GM21717 (cell line): Measurements from ENCODE around the gene DPH7.
"Not testable (repeated sequence)": the region's sequence is repeated elsewhere in the genome, so short reads cannot be mapped to it uniquely, and the experiment has no call there.

Experiments used
- ATAC-seq: cut with Tn5 transposase; IDR thresholded peaks from one replicate; pipeline ENCODE4 v1.9.1; 2021; ENCODE audit warnings: mild to moderate bottlenecking, moderate library complexity; ENCODE audit not compliant: unreplicated experiment

Gene DPH7

GRCh38 chr9:137550958-137551263 lies 27.8 kb downstream of the DPH7 start:
- ATAC-seq: not testable (repeated sequence)

DNA sequence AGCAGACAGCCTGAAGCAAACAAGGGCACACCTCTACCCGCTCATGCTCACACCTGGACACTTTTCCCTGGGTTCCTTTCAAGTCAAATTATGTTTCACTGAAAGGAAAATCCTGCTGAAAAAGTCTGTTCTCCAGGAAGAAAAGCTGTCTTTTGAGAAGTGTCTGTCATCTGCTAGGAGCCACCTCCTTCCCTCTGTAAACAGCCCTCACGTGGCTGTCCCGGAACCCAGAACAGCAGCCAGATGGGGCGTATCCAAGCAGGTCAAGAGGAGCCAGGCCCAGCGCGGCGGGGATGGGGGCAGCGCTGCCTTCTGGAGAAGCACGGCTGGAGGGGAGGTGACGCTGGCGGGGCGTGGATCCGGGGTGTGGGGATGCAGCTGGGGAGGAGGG lies 28.5 kb downstream of the DPH7 start, which contains the start of gene PNPLA7:
Gene PNPLA7, minus strand, starts transcription at position 172 of the 391 bp plus-strand sequence. CDS start 205 bp downstream, outside the sequence.
- ATAC-seq: no peak

GRCh38 chr9:137547687-137548543 lies 30.8 kb downstream of the DPH7 start:
- no peak for ATAC-seq

DNA sequence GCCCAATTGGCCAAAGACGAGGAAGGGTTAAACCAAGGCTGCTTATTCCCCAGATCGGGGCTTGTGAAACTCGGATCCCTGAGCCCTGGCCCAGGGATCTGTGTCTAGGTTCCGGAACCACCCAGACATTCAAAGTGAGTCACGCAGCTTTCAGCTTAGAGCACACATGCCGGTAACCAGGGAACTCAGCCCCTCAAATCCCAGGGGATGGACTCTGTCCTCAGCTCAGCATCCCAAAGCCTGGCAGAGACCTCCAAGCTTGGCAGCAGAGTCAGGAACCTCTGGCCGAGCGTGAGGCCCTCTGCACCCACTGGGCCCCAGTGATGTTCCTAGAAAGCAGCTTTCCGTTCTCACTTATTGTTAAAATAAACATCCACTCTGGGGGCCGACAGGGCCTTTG lies 33.6 kb downstream of the DPH7 start:
- no peak for ATAC-seq

DNA sequence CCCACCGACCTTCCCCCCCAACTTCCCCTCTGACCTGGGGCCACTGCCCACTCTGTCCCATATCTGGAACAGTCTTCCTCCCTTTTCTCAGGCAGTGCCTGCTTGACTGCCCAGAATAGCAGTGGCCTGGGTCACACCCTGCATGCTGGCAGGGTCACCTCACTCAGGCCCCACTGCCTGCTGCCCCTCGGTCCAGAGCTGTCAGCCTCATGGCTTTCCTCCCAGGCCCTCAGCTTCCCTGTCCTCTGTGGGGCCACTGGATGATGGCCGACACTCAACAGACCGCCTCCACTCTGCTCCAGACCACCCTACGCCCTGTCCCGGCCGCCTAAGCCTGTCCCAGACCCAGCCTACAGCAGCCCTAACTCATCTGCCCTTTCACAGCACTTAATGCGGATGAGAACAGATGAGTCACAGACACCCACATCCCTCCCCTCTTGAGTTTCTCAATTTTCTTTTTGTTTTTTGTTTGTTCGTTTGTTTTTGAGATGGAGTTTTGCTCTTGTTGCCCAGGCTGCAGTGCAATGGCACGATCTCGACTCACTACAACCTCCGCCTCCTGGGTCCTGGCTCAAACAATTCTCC lies 34.5 kb downstream of the DPH7 start:
- no peak for ATAC-seq

DNA sequence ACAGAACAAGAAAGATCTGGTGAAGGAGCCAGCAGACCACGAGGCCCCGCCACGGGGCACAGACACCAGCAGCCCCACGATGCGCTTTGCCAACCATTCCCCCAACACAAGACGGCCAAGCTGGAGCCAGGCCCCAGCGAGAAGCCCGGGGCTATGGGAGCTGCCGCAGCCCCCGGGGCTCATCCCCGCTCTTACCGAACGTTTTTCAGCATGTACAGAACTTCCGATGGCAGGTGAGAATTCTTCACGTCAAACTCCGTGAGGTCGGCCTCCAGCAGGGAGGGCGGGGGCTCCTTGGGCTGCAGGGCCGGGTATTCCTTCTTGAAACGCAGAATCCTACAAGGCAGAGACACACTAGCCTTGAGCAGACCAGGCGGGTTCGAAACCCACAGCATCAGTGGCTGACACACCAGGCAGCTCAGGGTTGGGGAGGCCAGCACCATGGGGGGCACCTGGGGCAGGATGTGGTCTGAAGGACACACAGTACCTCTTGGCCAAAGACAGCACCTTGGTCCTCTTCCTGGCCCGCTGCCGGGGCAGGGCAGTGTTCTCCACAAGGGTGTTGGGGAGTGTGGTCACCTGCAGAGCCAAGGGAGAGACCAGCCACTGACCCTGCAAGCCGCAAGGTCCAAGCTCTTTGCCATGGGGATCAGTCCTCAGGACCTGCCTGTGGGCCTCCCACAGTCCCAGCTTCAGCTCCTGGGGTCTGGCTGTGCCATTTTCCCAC lies 35.3 kb downstream of the DPH7 start:
- no peak for ATAC-seq

DNA sequence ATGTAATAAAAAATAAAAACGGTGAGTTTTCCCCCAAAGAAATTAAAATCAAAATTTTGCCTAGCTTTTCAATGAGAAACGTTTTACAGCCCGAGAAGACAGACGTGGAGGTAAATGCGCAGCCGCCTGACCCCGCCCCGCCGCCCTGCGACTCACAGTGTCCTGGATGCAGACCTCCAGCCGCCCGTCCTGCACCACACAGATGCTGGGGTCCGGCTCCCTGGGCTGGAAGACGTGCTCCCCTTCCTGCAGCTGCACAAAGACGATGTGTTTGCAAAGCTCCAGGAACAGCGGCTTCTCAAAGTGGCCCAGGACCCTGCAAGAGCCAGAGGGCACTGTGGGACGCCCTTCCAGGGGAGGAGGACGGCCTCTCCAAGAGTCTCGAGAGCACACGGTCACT lies 36.2 kb downstream of the DPH7 start:
- no peak for ATAC-seq

GRCh38 chr9:137540536-137540935 lies 38.2 kb downstream of the DPH7 start:
- no peak for ATAC-seq

GRCh38 chr9:137538058-137538457 lies 40.7 kb downstream of the DPH7 start:
- no peak for ATAC-seq

- not testable (repeated sequence) for ATAC-seq
These were observed 42.1 kb downstream of the DPH7 start for GRCh38 chr9:137536594-137537131.

DNA sequence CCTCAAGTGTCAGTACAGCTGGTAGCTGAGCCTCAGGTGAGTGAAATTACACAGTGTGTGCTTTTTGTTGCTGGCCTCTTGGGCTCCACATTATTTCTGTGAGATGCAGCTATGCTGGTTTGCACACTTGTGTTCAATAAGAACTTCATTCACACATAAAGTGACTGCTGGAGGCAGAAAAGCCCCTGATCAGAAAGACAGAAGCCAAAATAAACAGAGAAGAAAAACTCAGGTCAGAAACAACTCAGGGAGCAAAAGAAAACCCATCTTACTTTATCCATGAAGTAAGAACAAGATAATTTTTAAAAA lies 43.7 kb downstream of the DPH7 start:
- ATAC-seq: no peak

GRCh38 chr9:137534256-137535119 lies 44.2 kb downstream of the DPH7 start:
- ATAC-seq: no peak

DNA sequence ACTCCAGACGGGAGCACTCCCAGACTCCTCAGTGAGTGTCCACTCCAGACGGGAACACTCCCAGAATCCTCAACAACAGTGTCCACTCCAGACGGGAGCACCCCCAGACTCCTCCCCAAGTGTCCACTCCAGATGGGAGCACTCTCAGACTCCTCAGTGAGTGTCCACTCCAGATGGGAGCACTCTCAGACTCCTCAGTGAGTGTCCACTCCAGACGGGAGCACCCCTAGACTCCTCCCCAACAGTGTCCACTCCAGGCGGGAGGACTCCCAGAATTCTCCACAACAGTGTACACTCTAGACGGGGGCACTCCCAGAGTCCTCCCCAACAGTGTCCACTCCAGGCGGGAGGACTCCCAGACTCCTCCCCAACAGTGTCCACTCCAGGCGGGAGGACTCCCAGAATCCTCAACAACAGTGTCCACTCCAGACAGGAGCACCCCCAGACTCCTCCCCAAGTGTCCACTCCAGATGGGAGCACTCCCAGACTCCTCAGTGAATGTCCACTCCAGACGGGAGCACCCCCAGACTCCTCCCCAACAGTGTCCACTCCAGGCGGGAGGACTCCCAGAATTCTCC lies 45.7 kb downstream of the DPH7 start:
- not testable (repeated sequence) for ATAC-seq

- no peak for ATAC-seq
These were observed 47.5 kb downstream of the DPH7 start for GRCh38 chr9:137531099-137531765.

GRCh38 chr9:137530331-137530730 lies 48.4 kb downstream of the DPH7 start:
- ATAC-seq: no peak

GRCh38 chr9:137524981-137525317 lies 53.8 kb downstream of the DPH7 start:
- no peak for ATAC-seq

DNA sequence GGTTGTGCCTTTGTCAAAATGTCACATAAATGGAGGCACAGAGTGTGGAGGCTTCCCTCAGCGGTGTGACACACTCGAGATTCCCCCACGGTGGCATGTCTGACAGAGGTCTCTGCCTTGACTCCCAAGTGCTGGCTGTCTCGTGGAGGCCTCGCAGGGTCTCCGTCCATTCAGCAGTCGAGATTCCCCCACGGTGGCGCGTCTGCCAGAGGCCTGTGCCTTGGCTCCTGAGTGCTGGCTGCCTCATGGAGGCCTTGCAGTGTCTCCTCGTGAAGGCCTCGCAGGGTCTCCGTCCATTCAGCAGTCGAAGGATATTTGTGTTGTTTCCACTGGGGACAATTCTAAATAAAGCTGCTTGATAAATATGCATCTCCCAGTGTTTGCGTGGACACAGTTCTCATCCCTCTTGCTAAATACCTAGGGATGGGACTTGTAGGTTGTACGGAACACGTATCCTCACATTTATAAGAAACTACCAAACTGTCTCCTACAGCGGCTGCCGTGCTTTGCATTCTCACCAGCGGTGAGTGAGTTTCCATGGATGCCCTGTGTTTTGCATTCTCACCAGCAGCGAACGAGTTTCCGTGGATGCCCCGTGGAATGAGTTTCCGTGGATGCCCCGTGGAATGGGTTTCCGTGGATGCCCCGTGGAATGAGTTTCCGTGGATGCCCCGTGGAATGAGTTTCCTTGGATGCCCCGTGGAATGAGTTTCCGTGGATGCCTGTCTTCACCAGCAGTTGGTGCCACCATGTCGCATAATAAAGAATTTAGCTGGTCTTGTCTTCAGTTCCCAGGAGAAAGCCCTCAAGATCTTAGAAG lies 54.4 kb downstream of the DPH7 start:
- ATAC-seq: no peak

DNA sequence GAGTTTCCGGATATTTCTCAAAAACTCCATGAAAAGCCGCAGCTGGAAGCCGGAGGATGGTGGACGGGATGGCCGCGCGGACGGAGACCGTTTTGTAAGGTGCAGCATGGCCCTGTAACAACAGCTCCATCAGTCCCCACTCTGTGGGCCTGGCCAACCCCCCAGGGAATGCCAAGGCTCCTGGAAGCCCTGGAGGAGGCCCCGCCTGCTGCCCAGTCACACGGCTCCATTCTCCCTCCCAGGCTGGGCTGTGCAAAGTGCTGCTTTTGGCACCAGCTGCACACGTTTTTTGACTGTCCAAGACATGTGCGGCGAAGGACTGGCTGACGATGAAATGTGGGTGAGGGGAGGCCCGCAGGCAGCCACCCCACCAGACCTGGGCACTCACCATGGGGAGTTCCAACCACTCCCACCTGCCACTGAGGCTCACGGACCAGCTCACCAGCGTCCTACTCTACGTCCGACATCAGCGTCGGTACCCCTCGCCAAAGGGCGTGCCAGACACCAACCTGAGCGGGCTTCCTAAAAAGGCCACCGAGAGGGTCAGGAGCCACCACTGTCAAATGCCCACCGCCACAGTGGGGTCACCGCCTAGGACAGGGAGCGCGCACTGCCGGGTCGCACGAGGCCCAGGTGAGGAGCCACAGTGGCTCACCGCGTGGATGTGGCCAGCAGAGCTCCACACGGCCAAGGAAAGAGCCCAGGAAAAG lies 55.8 kb downstream of the DPH7 start:
- ATAC-seq: no peak
